WTC11 (cell line): Measurements from ENCODE around the gene RHBDD3. TPM values are rescaled to one million over a fixed set of nuclear protein-coding genes. Genes with fewer than 3 reads are reported as not detected.

Source experiments
- ATAC-seq: fragments of 200-7000 bp; cut with Tn5 transposase; 2 replicates; pipeline ENCODE4 v1.10.0; 2021; ENCODE audit warnings: mild to moderate bottlenecking, moderate library complexity
- CTCF ChIA-PET: fragments of 300-600 bp; sonication (Branson Sonifier 250); formaldehyde crosslinking; loops from one replicate; lab custom pipeline; 2021; ENCODE audit warnings: antibody characterized with exemption; lab: Charles Lee
- POLR2A ChIA-PET: fragments of 350-600 bp; sonication (Branson Sonifier 250); formaldehyde crosslinking; loops from one replicate; lab custom pipeline; 2021; ENCODE audit warnings: antibody characterized with exemption; lab: Charles Lee
- DNase-seq: peaks from one replicate; pipeline ENCODE4 v3.0.0; 2021; ENCODE audit warnings: low spot score
- H3K27ac Mint-ChIP-seq: 2 replicates; pipeline ENCODE4 v1.8.0; 2021; ENCODE audit warnings: mixed read lengths
- H3K27me3 Mint-ChIP-seq: 2 replicates; pipeline ENCODE4 v1.8.0; 2021; ENCODE audit warnings: low read depth, mild to moderate bottlenecking, moderate library complexity, mixed read lengths
- H3K36me3 Mint-ChIP-seq: 2 replicates; pipeline ENCODE4 v1.8.0; 2021; ENCODE audit warnings: mixed read lengths
- H3K4me1 Mint-ChIP-seq: 2 replicates; pipeline ENCODE4 v1.8.0; 2022; ENCODE audit warnings: mixed read lengths
- H3K4me3 Mint-ChIP-seq: 2 replicates; pipeline ENCODE4 v1.8.0; 2021; ENCODE audit warnings: mild to moderate bottlenecking, moderate library complexity, mixed read lengths
- H3K9me3 Mint-ChIP-seq: 2 replicates; pipeline ENCODE4 v1.8.0; 2021; ENCODE audit warnings: mixed read lengths
- AR ChIP-seq: fragments of 250-450 bp; sonication (Bioruptor Pico); IDR thresholded peaks from 2 replicates; pipeline ENCODE4 v1.9.0; 2021; ENCODE audit warnings: mild to moderate bottlenecking
- ATF6 ChIP-seq: sonication (generic); formaldehyde crosslinking; IDR thresholded peaks from 2 replicates; pipeline ENCODE4 v1.8.1; 2023; ENCODE audit warnings: mild to moderate bottlenecking, missing genetic modification reagents
- E2F1 ChIP-seq: sonication (generic); formaldehyde crosslinking; IDR thresholded peaks from 2 replicates; pipeline ENCODE4 v1.8.0; 2022; ENCODE audit warnings: mild to moderate bottlenecking, missing genetic modification reagents
- EMX1 ChIP-seq: fragments of 250-450 bp; sonication (Bioruptor Pico); IDR thresholded peaks from 2 replicates; pipeline ENCODE4 v1.8.0; 2021; ENCODE audit warnings: mild to moderate bottlenecking
- ERG ChIP-seq: fragments of 250-450 bp; sonication (Bioruptor Pico); IDR thresholded peaks from 2 replicates; pipeline ENCODE4 v1.8.0; 2021; ENCODE audit warnings: mild to moderate bottlenecking
- MAX ChIP-seq: sonication (generic); formaldehyde crosslinking; IDR thresholded peaks from 2 replicates; pipeline ENCODE4 v1.8.0; 2022; ENCODE audit warnings: mild to moderate bottlenecking, missing genetic modification reagents
- NFE2L1 ChIP-seq: sonication (generic); formaldehyde crosslinking; IDR thresholded peaks from 2 replicates; pipeline ENCODE4 v1.8.1; 2023; ENCODE audit warnings: missing genetic modification reagents
- OVOL2 ChIP-seq: fragments of 250-450 bp; sonication (Bioruptor Pico); IDR thresholded peaks from 2 replicates; pipeline ENCODE4 v1.9.0; 2021; ENCODE audit warnings: mild to moderate bottlenecking, borderline replicate concordance
- PREB ChIP-seq: sonication (generic); formaldehyde crosslinking; IDR thresholded peaks from 2 replicates; pipeline ENCODE4 v1.8.1; 2022; ENCODE audit warnings: mild to moderate bottlenecking, missing genetic modification reagents, moderate library complexity, borderline replicate concordance
- PRRX2 ChIP-seq: fragments of 250-450 bp; sonication (Bioruptor Pico); IDR thresholded peaks from 2 replicates; pipeline ENCODE4 v1.8.0; 2021; ENCODE audit warnings: mild to moderate bottlenecking
- SMAD4 ChIP-seq: sonication (generic); formaldehyde crosslinking; IDR thresholded peaks from 2 replicates; pipeline ENCODE4 v1.8.0; 2022; ENCODE audit warnings: mild to moderate bottlenecking, missing genetic modification reagents
- TEAD4 ChIP-seq: sonication (generic); formaldehyde crosslinking; IDR thresholded peaks from 2 replicates; pipeline ENCODE4 v1.8.0; 2022; ENCODE audit warnings: mild to moderate bottlenecking, missing genetic modification reagents
- USF1 ChIP-seq: sonication (generic); formaldehyde crosslinking; IDR thresholded peaks from 2 replicates; pipeline ENCODE4 v1.8.0; 2022; ENCODE audit warnings: mild to moderate bottlenecking, missing genetic modification reagents
- ZBTB43 ChIP-seq: sonication (generic); formaldehyde crosslinking; IDR thresholded peaks from 2 replicates; pipeline ENCODE4 v1.8.1; 2023; ENCODE audit warnings: mild to moderate bottlenecking, missing genetic modification reagents
- ZNF416 ChIP-seq: fragments of 250-450 bp; sonication (Bioruptor Pico); IDR thresholded peaks from 2 replicates; pipeline ENCODE4 v1.9.0; 2021; ENCODE audit warnings: mild to moderate bottlenecking, inconsistent platforms
- ZNF671 ChIP-seq: fragments of 250-450 bp; sonication (Bioruptor Pico); IDR thresholded peaks from 2 replicates; pipeline ENCODE4 v1.8.0; 2021; ENCODE audit warnings: mild to moderate bottlenecking
- total RNA-seq: library from RNA; stranded (reverse); gene quantifications from 3 replicates; pipeline ENCODE4 v1.2.3, GENCODE V29; 2021

The RHBDD3 gene
- total RNA-seq, 1 experiment from 2014 or later: 77.9 TPM

GRCh38 chr22:29313126-29313575 is 45.4 kb upstream of the RHBDD3 start (continued):
- TF ChIP-seq AR (CRISPR knock-in tag) (no peak), SMAD4 (CRISPR knock-in tag) (peak; percentile 90; the same call in 1 of the 2 replicates), ZBTB43 (peak; percentile 96), E2F1 (CRISPR knock-in tag) (peak; percentile 99), PRRX2 (no peak), MAX (CRISPR knock-in tag) (peak; percentile 100), PREB (CRISPR knock-in tag) (peak; percentile 71; the same call in 1 of the 2 replicates), TEAD4 (CRISPR knock-in tag) (peak; percentile 94), ZNF416 (no peak), OVOL2 (CRISPR knock-in tag) (no peak), EMX1 (CRISPR knock-in tag) (no peak)
- TF ChIP-seq, all 79 proteins: peak for 52

- no peak overlapping the region; the same call in 1 of the 2 replicates for H3K27ac Mint-ChIP-seq
- CTCF ChIA-PET: interaction anchor here (0.5 to 3.3 kb wide), 32 partner anchors 9 to 436 kb away, joined by 3 to 52 read pairs (median 4); partner anchors contain the start of genes AP1B1, EWSR1 and RHBDD3
- peaks cover 6% of the 10 kb centered on the region; the same call in 1 of the 2 replicates for H3K36me3 Mint-ChIP-seq
- H3K4me3 Mint-ChIP-seq: no peak overlapping the region
- DNase-seq (no peak), ATAC-seq (no peak)
- H3K9me3 Mint-ChIP-seq: peaks cover 3% of the 10 kb centered on the region; the same call in 1 of the 2 replicates
- H3K4me1 Mint-ChIP-seq: peaks cover 20% of the 10 kb centered on the region
- POLR2A ChIA-PET: no interaction called here
- TF ChIP-seq USF1 (CRISPR knock-in tag): no peak
- peaks cover 49% of the 10 kb centered on the region for H3K27me3 Mint-ChIP-seq
Observed at GRCh38 chr22:29312218-29313125, 44.7 kb upstream of the RHBDD3 start.

- ChIA-PET CTCF (interaction anchor here (0.5 to 3.3 kb wide), 9 partner anchors 9 to 959 kb away, joined by 3 to 52 read pairs (median 5); partner anchors contain the start of genes EWSR1 and RHBDD3), POLR2A (no interaction called here)
- Mint-ChIP-seq H3K9me3 (no peaks in the 10 kb centered on the region), H3K4me1 (peaks cover 22% of the 10 kb centered on the region), H3K27ac (no peak overlapping the region), H3K27me3 (peaks cover 41% of the 10 kb centered on the region), H3K36me3 (peaks cover 6% of the 10 kb centered on the region; the same call in 1 of the 2 replicates), H3K4me3 (no peak overlapping the region)
- DNase-seq (no peak), ATAC-seq (no peak)
- TF ChIP-seq ZNF671 (CRISPR knock-in tag): no peak
- TF ChIP-seq E2F1 (CRISPR knock-in tag): no peak
- TF ChIP-seq ERG (CRISPR knock-in tag): no peak
- TF ChIP-seq NFE2L1 (CRISPR knock-in tag): no peak
- TF ChIP-seq ATF6: no peak
Observed at GRCh38 chr22:29311464-29312217, 43.9 kb upstream of the RHBDD3 start.
